Measurements from ENCODE around the gene C10orf90.

The C10orf90 gene

DNA sequence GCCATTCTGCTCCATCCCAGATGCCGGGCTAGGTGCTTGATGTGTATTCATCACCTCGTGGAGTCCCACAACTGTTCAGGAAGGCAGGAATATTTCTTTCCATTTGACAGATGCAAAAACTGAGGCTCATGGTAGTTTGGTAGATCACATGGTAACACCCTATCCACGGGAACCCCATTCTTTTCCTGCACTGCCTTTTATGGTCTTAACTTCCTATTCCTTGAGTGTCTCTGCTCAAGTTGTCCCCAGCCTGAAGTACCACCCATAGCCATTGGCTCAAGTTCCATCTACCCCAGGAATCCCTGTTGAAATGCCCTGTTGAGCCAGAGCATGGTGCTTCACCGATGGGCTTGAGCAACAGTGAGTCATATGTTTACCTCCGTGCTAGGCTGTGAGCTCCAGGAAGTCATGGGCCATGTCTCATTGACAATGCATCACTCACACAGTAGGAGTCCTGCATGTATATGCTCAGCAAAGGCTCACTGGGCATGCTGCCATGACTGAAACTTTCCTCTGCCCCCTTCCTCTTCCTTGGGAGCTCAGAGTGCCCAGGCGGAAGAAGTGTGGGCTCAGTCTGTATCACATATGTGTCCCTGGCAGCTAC is 210.5 kb downstream of the C10orf90 start:
- Histone ChIP-seq H3K27ac (ENCODE audit: low read depth, low read length) (no peak overlapping the region), H3K4me2 (ENCODE audit: low read depth, low read length, poor library complexity, severe bottlenecking) (no peak overlapping the region), H3K27me3 (ENCODE audit: low read length) (no peaks in the 10 kb centered on the region), H3K4me3 (ENCODE audit: insufficient read depth, low read length, poor library complexity, severe bottlenecking) (no peak overlapping the region), H3F3A (ENCODE audit: insufficient read depth) (no peaks in the 10 kb centered on the region), H3K9me2 (replicated peaks; ENCODE audit: insufficient read depth, low read length) (no peaks in the 10 kb centered on the region), H2AFZ (ENCODE audit: low read depth, low read length, severe bottlenecking) (no peak overlapping the region), H3K9ac (ENCODE audit: low read length) (no peak overlapping the region), H3K9me3 (ENCODE audit: insufficient read depth, low read length) (no peaks in the 10 kb centered on the region), H4K20me1 (ENCODE audit: low read depth, low read length) (no peaks in the 10 kb centered on the region), H3K79me2 (ENCODE audit: insufficient read depth, low read length) (no peaks in the 10 kb centered on the region), H3K36me3 (ENCODE audit: low read length) (no peaks in the 10 kb centered on the region)
- TF ChIP-seq EZH2phosphoT487 (conservative IDR thresholded peaks at IDR 0.05; ENCODE audit: low read length): no peak
- TF ChIP-seq, protein P1, sequence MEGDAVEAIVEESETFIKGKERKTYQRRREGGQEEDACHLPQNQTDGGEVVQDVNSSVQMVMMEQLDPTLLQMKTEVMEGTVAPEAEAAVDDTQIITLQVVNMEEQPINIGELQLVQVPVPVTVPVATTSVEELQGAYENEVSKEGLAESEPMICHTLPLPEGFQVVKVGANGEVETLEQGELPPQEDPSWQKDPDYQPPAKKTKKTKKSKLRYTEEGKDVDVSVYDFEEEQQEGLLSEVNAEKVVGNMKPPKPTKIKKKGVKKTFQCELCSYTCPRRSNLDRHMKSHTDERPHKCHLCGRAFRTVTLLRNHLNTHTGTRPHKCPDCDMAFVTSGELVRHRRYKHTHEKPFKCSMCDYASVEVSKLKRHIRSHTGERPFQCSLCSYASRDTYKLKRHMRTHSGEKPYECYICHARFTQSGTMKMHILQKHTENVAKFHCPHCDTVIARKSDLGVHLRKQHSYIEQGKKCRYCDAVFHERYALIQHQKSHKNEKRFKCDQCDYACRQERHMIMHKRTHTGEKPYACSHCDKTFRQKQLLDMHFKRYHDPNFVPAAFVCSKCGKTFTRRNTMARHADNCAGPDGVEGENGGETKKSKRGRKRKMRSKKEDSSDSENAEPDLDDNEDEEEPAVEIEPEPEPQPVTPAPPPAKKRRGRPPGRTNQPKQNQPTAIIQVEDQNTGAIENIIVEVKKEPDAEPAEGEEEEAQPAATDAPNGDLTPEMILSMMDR (IDR thresholded peaks at IDR 0.05; ENCODE audit: insufficient read depth, low read length, poor library complexity, severe bottlenecking): no peak

DNA sequence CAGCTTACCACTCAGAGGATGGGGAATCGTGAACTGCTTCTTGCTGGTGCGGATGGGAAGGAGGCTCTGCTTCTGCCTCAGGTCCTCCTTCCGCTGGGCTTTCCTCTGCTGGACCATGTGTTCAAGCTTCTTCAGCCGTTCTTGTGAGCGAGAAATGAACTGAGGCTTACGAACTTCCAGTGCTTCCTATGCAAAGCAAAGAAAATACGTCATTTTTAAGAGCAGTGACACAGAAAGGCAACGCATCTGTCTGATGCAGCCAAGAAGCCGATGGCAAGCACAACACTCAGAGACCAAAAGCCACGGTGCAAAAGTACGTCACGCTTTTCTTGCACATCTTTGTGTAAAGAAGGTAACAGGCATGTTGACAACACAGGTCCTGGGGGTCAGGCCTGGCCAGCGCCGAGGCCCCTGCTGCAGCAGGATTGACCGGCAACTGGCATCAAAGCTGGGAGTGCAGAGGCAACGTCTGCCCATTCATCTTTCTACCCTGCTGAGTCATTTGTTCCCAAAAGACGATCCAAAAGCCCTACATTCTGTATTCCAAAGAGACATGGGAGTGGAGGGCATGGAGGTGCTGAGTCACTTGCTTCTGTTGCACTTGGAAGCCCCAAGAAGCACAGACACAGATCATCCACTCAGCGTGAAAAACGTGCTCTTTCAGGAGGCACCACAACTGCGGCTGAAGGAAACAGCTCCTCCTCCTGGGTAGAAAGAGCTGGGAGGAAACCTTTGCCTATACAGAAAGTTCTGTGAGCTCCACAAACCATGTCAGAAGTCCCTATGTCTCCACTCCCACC is 211.3 kb downstream of the C10orf90 start:
- Histone ChIP-seq H3K9me3 (ENCODE audit: insufficient read depth, low read length) (no peaks in the 10 kb centered on the region), H2AFZ (ENCODE audit: low read depth, low read length, severe bottlenecking) (no peak overlapping the region), H3F3A (ENCODE audit: insufficient read depth) (no peaks in the 10 kb centered on the region), H3K79me2 (ENCODE audit: insufficient read depth, low read length) (no peaks in the 10 kb centered on the region), H3K4me2 (ENCODE audit: low read depth, low read length, poor library complexity, severe bottlenecking) (no peak overlapping the region), H3K27ac (ENCODE audit: low read depth, low read length) (no peak overlapping the region), H3K27me3 (ENCODE audit: low read length) (no peaks in the 10 kb centered on the region), H3K9ac (ENCODE audit: low read length) (no peak overlapping the region), H3K36me3 (ENCODE audit: low read length) (no peaks in the 10 kb centered on the region), H3K9me2 (replicated peaks; ENCODE audit: insufficient read depth, low read length) (no peaks in the 10 kb centered on the region), H4K20me1 (ENCODE audit: low read depth, low read length) (no peaks in the 10 kb centered on the region), H3K4me3 (ENCODE audit: insufficient read depth, low read length, poor library complexity, severe bottlenecking) (no peak overlapping the region)
- no peak for TF ChIP-seq EZH2phosphoT487 (conservative IDR thresholded peaks at IDR 0.05; ENCODE audit: low read length)
- TF ChIP-seq, protein P1 (IDR thresholded peaks at IDR 0.05; ENCODE audit: insufficient read depth, low read length, poor library complexity, severe bottlenecking): no peak

DNA sequence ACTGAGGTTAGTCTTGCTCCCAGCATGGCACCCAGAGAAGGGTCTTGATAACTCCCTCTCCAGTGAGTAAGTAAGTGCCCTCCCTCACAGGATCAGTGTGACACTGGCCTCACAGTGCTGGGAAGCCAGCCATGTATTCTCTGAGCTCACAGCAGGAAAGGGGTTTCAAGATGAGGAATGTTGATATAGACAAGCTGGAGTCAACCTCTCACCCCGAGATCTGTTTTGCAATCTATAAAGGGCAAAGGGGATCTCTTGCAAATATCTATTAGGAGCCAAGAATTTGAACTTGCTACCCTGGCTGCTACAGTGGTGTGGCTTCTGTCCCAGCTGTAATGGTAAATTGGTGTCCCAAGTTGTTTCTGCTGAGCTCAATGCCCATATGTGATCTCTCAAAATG is 212.0 kb downstream of the C10orf90 start:
- Histone ChIP-seq H3K79me2 (ENCODE audit: insufficient read depth, low read length) (no peaks in the 10 kb centered on the region), H3K27ac (ENCODE audit: low read depth, low read length) (no peak overlapping the region), H2AFZ (ENCODE audit: low read depth, low read length, severe bottlenecking) (no peak overlapping the region), H3F3A (ENCODE audit: insufficient read depth) (no peaks in the 10 kb centered on the region), H3K9me2 (replicated peaks; ENCODE audit: insufficient read depth, low read length) (no peaks in the 10 kb centered on the region), H3K4me2 (ENCODE audit: low read depth, low read length, poor library complexity, severe bottlenecking) (no peak overlapping the region), H3K36me3 (ENCODE audit: low read length) (no peaks in the 10 kb centered on the region), H3K4me3 (ENCODE audit: insufficient read depth, low read length, poor library complexity, severe bottlenecking) (no peak overlapping the region), H3K27me3 (ENCODE audit: low read length) (no peaks in the 10 kb centered on the region), H3K9me3 (ENCODE audit: insufficient read depth, low read length) (no peaks in the 10 kb centered on the region), H4K20me1 (ENCODE audit: low read depth, low read length) (no peaks in the 10 kb centered on the region), H3K9ac (ENCODE audit: low read length) (no peak overlapping the region)
- TF ChIP-seq, protein P1 (IDR thresholded peaks at IDR 0.05; ENCODE audit: insufficient read depth, low read length, poor library complexity, severe bottlenecking): no peak
- no peak for TF ChIP-seq EZH2phosphoT487 (conservative IDR thresholded peaks at IDR 0.05; ENCODE audit: low read length)

All from SU-DHL-6 (cell line).